Measurements from ENCODE around the gene PEPD.

The PEPD gene

DNA sequence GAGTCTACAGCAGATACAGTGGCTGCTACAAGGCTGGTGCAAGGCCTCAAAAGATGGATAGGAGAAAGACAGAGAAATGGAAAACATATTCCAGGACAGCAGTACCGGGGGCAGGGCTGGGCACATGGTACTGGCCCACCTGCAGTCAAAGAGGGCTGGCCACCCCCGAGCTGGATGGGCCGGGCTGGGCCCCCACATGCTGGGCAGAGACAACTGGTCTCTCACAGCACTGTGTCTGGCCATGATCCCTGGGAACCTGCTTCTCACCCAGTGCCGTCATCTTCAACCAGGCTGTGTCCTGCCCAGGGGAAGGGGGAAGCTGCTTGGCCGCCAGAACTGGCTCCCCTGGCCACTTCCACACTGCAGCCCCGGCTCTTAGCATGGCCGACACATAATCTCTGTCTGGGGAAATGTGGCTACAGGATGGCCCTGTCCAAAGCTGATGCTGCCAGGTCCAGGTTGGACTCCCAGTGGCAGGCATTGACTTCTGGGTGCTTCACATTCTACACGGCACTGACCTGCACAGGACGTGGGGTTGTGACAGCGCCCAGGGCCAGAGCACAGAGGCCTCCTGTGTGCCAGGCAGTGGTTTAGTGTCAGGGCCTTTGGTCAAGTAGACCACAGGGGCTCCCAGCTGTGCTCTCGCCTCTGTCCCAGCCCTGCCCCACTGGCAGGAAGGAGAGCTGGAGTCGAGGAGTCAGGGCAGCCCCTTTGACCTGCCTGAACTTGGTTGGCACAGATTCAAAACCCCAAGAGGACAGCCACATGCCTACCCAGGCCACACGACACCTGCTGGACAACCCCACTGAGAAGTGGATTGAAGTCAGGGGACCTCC is 21.7 kb downstream of the PEPD start:
- Histone ChIP-seq H3K27ac (replicated peaks) (no peak overlapping the region), H3K27me3 (ENCODE audit: insufficient read depth, poor library complexity, severe bottlenecking) (no peaks in the 10 kb centered on the region), H3K4me3 (replicated peaks; ENCODE audit: insufficient read depth, low read length) (no peak overlapping the region)
- TF ChIP-seq POLR2AphosphoS5 (IDR thresholded peaks at IDR 0.05; ENCODE audit: low read depth) (no peak), GABPA (IDR thresholded peaks at IDR 0.05; ENCODE audit: low read depth) (no peak), REST (IDR thresholded peaks at IDR 0.05; ENCODE audit: insufficient replicate concordance, low read depth) (no peak)
- TF ChIP-seq, protein P1, sequence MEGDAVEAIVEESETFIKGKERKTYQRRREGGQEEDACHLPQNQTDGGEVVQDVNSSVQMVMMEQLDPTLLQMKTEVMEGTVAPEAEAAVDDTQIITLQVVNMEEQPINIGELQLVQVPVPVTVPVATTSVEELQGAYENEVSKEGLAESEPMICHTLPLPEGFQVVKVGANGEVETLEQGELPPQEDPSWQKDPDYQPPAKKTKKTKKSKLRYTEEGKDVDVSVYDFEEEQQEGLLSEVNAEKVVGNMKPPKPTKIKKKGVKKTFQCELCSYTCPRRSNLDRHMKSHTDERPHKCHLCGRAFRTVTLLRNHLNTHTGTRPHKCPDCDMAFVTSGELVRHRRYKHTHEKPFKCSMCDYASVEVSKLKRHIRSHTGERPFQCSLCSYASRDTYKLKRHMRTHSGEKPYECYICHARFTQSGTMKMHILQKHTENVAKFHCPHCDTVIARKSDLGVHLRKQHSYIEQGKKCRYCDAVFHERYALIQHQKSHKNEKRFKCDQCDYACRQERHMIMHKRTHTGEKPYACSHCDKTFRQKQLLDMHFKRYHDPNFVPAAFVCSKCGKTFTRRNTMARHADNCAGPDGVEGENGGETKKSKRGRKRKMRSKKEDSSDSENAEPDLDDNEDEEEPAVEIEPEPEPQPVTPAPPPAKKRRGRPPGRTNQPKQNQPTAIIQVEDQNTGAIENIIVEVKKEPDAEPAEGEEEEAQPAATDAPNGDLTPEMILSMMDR (IDR thresholded peaks at IDR 0.05; ENCODE audit: insufficient read depth, low read length), result no peak
- DNase-seq (ENCODE audit: low read depth in 1 of 2, low spot score in 1 of 2), result no peak

DNA sequence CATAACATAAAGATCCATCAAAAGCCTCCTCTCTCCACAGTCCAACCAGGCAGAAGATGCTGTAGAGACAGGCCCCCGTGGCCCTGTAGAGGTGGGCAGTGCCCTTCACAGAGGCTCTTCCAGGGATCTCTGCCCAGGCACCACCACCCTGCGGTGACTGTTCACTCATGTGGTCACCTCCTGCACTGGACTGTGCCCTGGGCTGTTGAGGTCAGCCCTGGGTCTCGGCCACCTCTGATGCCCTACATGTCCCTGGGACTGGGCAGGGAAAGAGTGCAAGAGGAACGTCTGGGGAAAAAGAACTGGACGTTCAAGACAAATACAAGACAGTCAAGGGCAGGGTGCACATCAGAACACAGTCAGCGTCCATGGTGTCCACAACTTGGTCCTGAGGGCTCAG is 22.3 kb downstream of the PEPD start:
- DNase-seq (ENCODE audit: low read depth in 1 of 2, low spot score in 1 of 2), result no peak
- no peaks in the 10 kb centered on the region for H3K27me3 ChIP-seq (ENCODE audit: insufficient read depth, poor library complexity, severe bottlenecking)
- H3K27ac ChIP-seq (replicated peaks), result no peak overlapping the region
- TF ChIP-seq POLR2AphosphoS5 (IDR thresholded peaks at IDR 0.05; ENCODE audit: low read depth) (no peak), SPI1 (IDR thresholded peaks at IDR 0.05; ENCODE audit: borderline replicate concordance, low read depth) (no peak)
- no peak overlapping the region for H3K4me3 ChIP-seq (replicated peaks; ENCODE audit: insufficient read depth, low read length)

GRCh38 chr19:33498391-33499000 is 23.1 kb downstream of the PEPD start:
- Histone ChIP-seq H3K4me3 (replicated peaks; ENCODE audit: insufficient read depth, low read length) (no peak overlapping the region), H3K27me3 (ENCODE audit: insufficient read depth, poor library complexity, severe bottlenecking) (no peaks in the 10 kb centered on the region), H3K27ac (replicated peaks) (no peak overlapping the region)
- no peak for TF ChIP-seq GABPA (IDR thresholded peaks at IDR 0.05; ENCODE audit: low read depth)
- DNase-seq (ENCODE audit: low read depth in 1 of 2, low spot score in 1 of 2), result no peak

GRCh38 chr19:33497778-33498175 is 23.8 kb downstream of the PEPD start:
- TF ChIP-seq, protein P1 (IDR thresholded peaks at IDR 0.05; ENCODE audit: insufficient read depth, low read length), result no peak
- no peak for TF ChIP-seq SPI1 (IDR thresholded peaks at IDR 0.05; ENCODE audit: borderline replicate concordance, low read depth)
- no peak for TF ChIP-seq GABPA (IDR thresholded peaks at IDR 0.05; ENCODE audit: low read depth)
- no peak for TF ChIP-seq POLR2AphosphoS5 (IDR thresholded peaks at IDR 0.05; ENCODE audit: low read depth)
- TF ChIP-seq REST (IDR thresholded peaks at IDR 0.05; ENCODE audit: insufficient replicate concordance, low read depth), result no peak
- DNase-seq (ENCODE audit: low read depth in 1 of 2, low spot score in 1 of 2), result no peak
- no peaks in the 10 kb centered on the region for H3K27me3 ChIP-seq (ENCODE audit: insufficient read depth, poor library complexity, severe bottlenecking)
- no peak overlapping the region for H3K4me3 ChIP-seq (replicated peaks; ENCODE audit: insufficient read depth, low read length)
- H3K27ac ChIP-seq (replicated peaks), result no peak overlapping the region

All from HL-60 (cell line).